GM12875 (cell line): ENCODE results near the gene OMA1.
A peak's percentile ranks its signal among the peaks of the same experiment; 100 is the strongest.

Experiments used
- H3K4me3 ChIP-seq: one replicate; pipeline ENCODE4 v1.5.1; 2011; ENCODE audit warnings: low read depth, low read length, control low read depth
- CTCF ChIP-seq: IDR thresholded peaks from 2 replicates; pipeline ENCODE4 v1.5.1; 2011; ENCODE audit warnings: low read depth, mild to moderate bottlenecking, control low read depth, inconsistent platforms, low read length, moderate library complexity, borderline replicate concordance; ENCODE audit not compliant: insufficient read depth

Gene OMA1

GRCh38 chr1:58524353-58524945, 22.1 kb downstream of the OMA1 start:
- no peak for TF ChIP-seq CTCF

GRCh38 chr1:58515794-58516401, 30.6 kb downstream of the OMA1 start:
- TF ChIP-seq CTCF, result peak; percentile 39; the same call in 1 of the 2 replicates
- H3K4me3 ChIP-seq, result no peak overlapping the region

More at GRCh38 chr1:58524353-58524945, 22.1 kb downstream of the OMA1 start:
- H3K4me3 ChIP-seq, result no peak overlapping the region

GRCh38 chr1:58513956-58514355, 32.6 kb downstream of the OMA1 start:
- TF ChIP-seq CTCF, result no peak
- H3K4me3 ChIP-seq, result no peak overlapping the region

- no peak for TF ChIP-seq CTCF
Observed at GRCh38 chr1:58508629-58509028, 37.9 kb downstream of the OMA1 start.

GRCh38 chr1:58505286-58505685, 41.2 kb downstream of the OMA1 start:
- H3K4me3 ChIP-seq, result no peak overlapping the region
- TF ChIP-seq CTCF, result no peak

More at GRCh38 chr1:58508629-58509028, 37.9 kb downstream of the OMA1 start:
- H3K4me3 ChIP-seq, result no peak overlapping the region

- no peak overlapping the region for H3K4me3 ChIP-seq
- no peak for TF ChIP-seq CTCF
Observed at GRCh38 chr1:58502519-58502918, 44.0 kb downstream of the OMA1 start.

- TF ChIP-seq CTCF, result no peak
Observed at GRCh38 chr1:58500043-58500442, 46.5 kb downstream of the OMA1 start.

More at GRCh38 chr1:58500043-58500442, 46.5 kb downstream of the OMA1 start:
- H3K4me3 ChIP-seq, result no peak overlapping the region
